ENCODE data around the gene ARAF. TPM values are rescaled to one million over a fixed set of nuclear protein-coding genes. Genes with fewer than 3 reads are reported as not detected.

The ARAF gene
- total and polyA plus RNA-seq, 2 of the 4 experiments (the other 2 are of a cell fraction) = 9.1 to 52.2 TPM

- in situ Hi-C loops (cut with MboI; ENCODE audit: low sequenced_read_pairs) (no loop called here), dilution Hi-C loops (cut with HindIII; ENCODE audit: low sequenced_read_pairs, unreplicated experiment) (no loop called here), intact Hi-C loops (cut with micrococcal nuclease) (loop anchor here (2.0 kb wide), 1 partner anchor 43 kb away; no protein-coding TSS in a partner anchor)
- ChIA-PET CTCF (no interaction called here), POLR2A (ENCODE audit: unreplicated experiment) (no interaction called here)
- Histone ChIP-seq H3K4me3 (ENCODE audit: insufficient read depth, low read depth, low read length) (peak overlapping the region; percentile 96), H3K36me3 (ENCODE audit: control insufficient read depth, insufficient read depth, low read length) (peaks cover 23% of the 10 kb centered on the region), H3K27me3 (ENCODE audit: control insufficient read depth, insufficient read depth, low read length) (no peaks in the 10 kb centered on the region), H3K9ac (ENCODE audit: low read depth, low read length) (peak overlapping the region; percentile 98), H3K4ac (ENCODE audit: low read depth, low read length) (peak overlapping the region; percentile 94), H3K79me1 (ENCODE audit: low read depth in 1 of 2, low read length in 2 of 2) (peaks cover 3 to 35% of the 10 kb centered on the region in 2 experiments; a peak in 2 of 4 replicates), H2AK5ac (ENCODE audit: low read depth, low read length) (peak overlapping the region; percentile 43), H2BK5ac (ENCODE audit: low read depth, low read length, poor library complexity, severe bottlenecking) (peak overlapping the region; percentile 92), H3K56ac (ENCODE audit: extremely low read depth, insufficient read depth, low read length) (0 out of 2 replicates have a peak overlapping the region, but pooled peaks have one; percentile 1), H4K20me1 (ENCODE audit: insufficient read depth, low read length) (peaks cover 30% of the 10 kb centered on the region), H4K8ac (ENCODE audit: low read depth in 2 of 2, low read length in 2 of 2) (peak overlapping the region in 1 of 2 experiments; percentile 9; a peak in 2 of 4 replicates), H3K27ac (ENCODE audit: insufficient read depth, low read length) (peak overlapping the region; percentile 95), H3K18ac (ENCODE audit: low read depth, low read length) (no peak overlapping the region), H2BK15ac (ENCODE audit: low read depth, low read length) (no peak overlapping the region), H3K4me2 (ENCODE audit: low read depth, low read length) (peak overlapping the region; percentile 90), H3K23ac (ENCODE audit: low read depth, low read length) (peak overlapping the region; percentile 82; the same call in 1 of the 2 replicates), H4K91ac (ENCODE audit: insufficient read depth, low read depth, low read length) (no peak overlapping the region; the same call in 1 of the 2 replicates), H2AFZ (replicated peaks; ENCODE audit: low read length, poor library complexity) (no peak overlapping the region), H3K14ac (replicated peaks; ENCODE audit: low read depth, low read length) (peak overlapping the region; percentile 56), H3K9me1 (ENCODE audit: insufficient read depth, low read length) (peaks cover 8% of the 10 kb centered on the region), H2AK9ac (replicated peaks; ENCODE audit: low read depth, low read length, poor library complexity) (peak overlapping the region; percentile 85), H2BK120ac (ENCODE audit: low read depth, low read length) (no peak overlapping the region), H2BK20ac (ENCODE audit: low read depth, low read length) (no peak overlapping the region), H3K9me3 (ENCODE audit: control insufficient read depth, insufficient read depth, low read length) (no peaks in the 10 kb centered on the region), H3K4me1 (ENCODE audit: control insufficient read depth, insufficient read depth, low read length) (peaks cover 17% of the 10 kb centered on the region), H4K5ac (ENCODE audit: low read depth, low read length) (no peak overlapping the region)
- WGBS, 2 experiments (ENCODE audit: extremely low coverage in 2 of 2, insufficient read length in 1 of 2) = 100% methylated on average over 1 of the region's 8 CpGs
- ATAC-seq (ENCODE audit: low read depth) (no peak), DNase-seq (no peak)
- TF ChIP-seq MXI1 (IDR thresholded peaks at IDR 0.05; ENCODE audit: borderline replicate concordance, low read depth, low read length) = no peak
- no peak; the same call in 1 of the 2 replicates for TF ChIP-seq CHD1 (IDR thresholded peaks at IDR 0.05; ENCODE audit: low read depth, low read length)
- no peak for TF ChIP-seq MAZ (IDR thresholded peaks at IDR 0.05; ENCODE audit: borderline replicate concordance, low read depth, low read length)
- TF ChIP-seq RAD21 (IDR thresholded peaks at IDR 0.05; ENCODE audit: low read length) = no peak
- no peak for TF ChIP-seq FOS (IDR thresholded peaks at IDR 0.05; ENCODE audit: low read depth, low read length)
- no peak; the same call in 1 of the 2 replicates for TF ChIP-seq POLR2A (IDR thresholded peaks at IDR 0.05; ENCODE audit: low read depth, low read length)
- TF ChIP-seq BHLHE40 (IDR thresholded peaks at IDR 0.05; ENCODE audit: low read depth, low read length) = no peak
- no peak for TF ChIP-seq ELK1 (IDR thresholded peaks at IDR 0.05; ENCODE audit: borderline replicate concordance, low read depth, low read length)
- TF ChIP-seq RFX5 (IDR thresholded peaks at IDR 0.05; ENCODE audit: low read depth, low read length) = no peak
- BruUV-seq (replicated peaks) = no TSS peak
These were observed 22.3 kb downstream of the ARAF start for GRCh38 chrX:47583240-47583861.
